Esophagus squamous epithelium (tissue), 5 donors: ENCODE data around the gene GRIN3B. TPM values are rescaled to one million over a fixed set of nuclear protein-coding genes. Genes with fewer than 3 reads are reported as not detected.

Source experiments
- DNase-seq: peaks from one replicate; lab custom pipeline; 2025; lab: John Stamatoyannopoulos, UW
- H3K27ac ChIP-seq, 4 donors: fragments of 200-600 bp; sonication (generic); one replicate each; pipeline ENCODE4 v1.5.1; 2016 to 2019; ENCODE audit warnings: mild to moderate bottlenecking in 1 of 4
- H3K27me3 ChIP-seq, 4 donors: fragments of 200-600 bp; sonication (generic); 1 replicate in 3 of 4; 2 replicates in 1 of 4; pipeline versions ENCODE4 v1.5.1 to v1.6.0; 2017 to 2021; ENCODE audit warnings: antibody characterized with exemption in 1 of 4
- H3K36me3 ChIP-seq, 3 donors: fragments of 200-600 bp; sonication (generic); one replicate each; pipeline ENCODE4 v1.5.1; 2016 to 2019
- H3K4me1 ChIP-seq, 3 donors: fragments of 200-600 bp; sonication (generic); one replicate each; pipeline ENCODE4 v1.5.1; 2017 to 2019
- H3K4me3 ChIP-seq, 4 donors: fragments of 200-600 bp; sonication (generic); 1 replicate in 3 of 4; 2 replicates in 1 of 4; pipeline ENCODE4 v1.5.1; 2016 to 2019; ENCODE audit warnings: mild to moderate bottlenecking in 2 of 4, moderate library complexity in 1 of 4
- H3K9me3 ChIP-seq, 3 donors: fragments of 200-600 bp; sonication (generic); one replicate each; pipeline ENCODE4 v1.5.1; 2016 to 2019
- CTCF ChIP-seq, 6 experiments: fragments of 450-650 bp in 4 of 6; fragments of 200-600 bp in 2 of 6; sonication (generic) in 2 of 6; IDR thresholded peaks; one replicate each; pipeline ENCODE4 v1.5.1; 2016 to 2019; ENCODE audit warnings: antibody characterized with exemption in 6 of 6, mild to moderate bottlenecking in 4 of 6, moderate library complexity in 4 of 6
- POLR2A ChIP-seq, 4 donors: fragments of 450-650 bp; IDR thresholded peaks; one replicate each; pipeline ENCODE4 v1.6.1; 2017; ENCODE audit warnings: antibody characterized with exemption in 4 of 4, mild to moderate bottlenecking in 4 of 4, moderate library complexity in 3 of 4
- WGBS, 2 donors: methylation state at CpG; one replicate each; pipeline ENCODE4 v1.1.5; 2018; 5-methylcytosine and 5-hydroxymethylcytosine counted together
- intact Hi-C: fragments of 100-400 bp; cut with DNase I; formaldehyde crosslinking; loops from one replicate; pipeline ENCODE4 v1.15.0; 2022
- total RNA-seq, 4 donors: library from RNA; depleted of rRNA; stranded (reverse); fragments of >200 nt; gene quantifications; one replicate each; pipeline ENCODE4 v1.1.0, GENCODE V29; 2016
- donor health status: DM: yes; HTN: yes; CAD: no.

The GRIN3B gene
- total RNA-seq, 4 donors from 2014 or later, result not detected

DNA sequence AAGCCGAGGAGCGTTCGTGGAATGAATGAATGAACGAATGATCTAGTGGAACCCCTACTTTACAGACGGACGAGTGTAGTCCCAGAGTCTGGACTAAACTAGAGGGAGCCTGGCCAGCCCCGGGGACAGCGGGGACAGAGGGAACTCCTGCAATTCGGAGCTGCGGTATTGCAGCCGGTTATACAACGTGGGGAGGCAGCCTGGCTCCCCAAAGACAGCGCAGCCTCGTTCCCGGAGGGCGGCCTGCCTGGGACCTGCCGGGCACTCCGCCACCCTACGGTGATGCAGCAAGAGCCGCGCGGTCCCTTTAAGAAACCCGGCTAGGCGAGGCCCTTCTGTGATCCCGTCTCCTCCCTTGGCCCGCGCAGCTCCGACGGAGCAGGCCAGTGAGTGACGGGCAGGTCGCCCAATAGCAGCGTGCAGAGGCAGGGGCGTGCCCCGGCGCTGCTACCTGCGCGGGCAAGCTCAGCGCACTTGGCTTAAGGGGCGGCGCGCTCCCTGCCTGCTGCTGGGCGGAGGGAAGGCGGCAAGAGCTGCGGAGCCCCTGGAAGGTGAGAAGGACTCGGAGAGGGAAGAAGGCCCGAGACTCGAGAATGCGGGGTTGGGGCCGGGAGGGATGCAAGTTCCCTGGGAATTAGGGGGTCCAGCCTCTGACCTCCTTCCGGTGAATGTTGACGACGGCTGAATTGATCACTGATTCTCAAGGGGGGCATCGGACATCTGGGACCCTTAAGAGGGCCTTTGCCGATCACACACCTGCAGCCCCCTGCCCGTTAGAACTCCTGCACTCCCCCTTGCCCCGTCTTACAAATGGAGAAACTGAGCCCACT lies 39.6 kb downstream of the GRIN3B start, which contains the start of gene ABCA7:
ABCA7 (plus strand) TSS at position 462 of the 830 bp plus-strand sequence. CDS start 1,255 bp downstream, outside the sequence.
- H3K4me3 ChIP-seq, result peak within 1 kb of the TSS; percentile 37 to 74 (median 59)
- peak; percentile 84 for DNase-seq
- intact Hi-C loops, result no loop called here
- no peaks in the 10 kb centered on the region for H3K9me3 ChIP-seq
- peaks cover 0 to 14% (median 0%) of the 10 kb centered on the region in 4 donors for H3K27me3 ChIP-seq
- peaks cover 33 to 64% (median 39%) of the 10 kb centered on the region in 3 donors for H3K4me1 ChIP-seq
- peaks cover 13 to 37% (median 17%) of the 10 kb centered on the region in 3 donors for H3K36me3 ChIP-seq
- TF ChIP-seq CTCF (IDR thresholded peaks at IDR 0.05) (peak in 2 of 6 experiments; percentile 4 to 30), POLR2A (IDR thresholded peaks at IDR 0.05) (peak in 2 of 4 donors; percentile 81 to 91)
- 0 to 6% methylated on average over 6 to 8 of the region's 56 CpGs for WGBS, 2 donors
- H3K27ac ChIP-seq, result peak within 1 kb of the TSS; percentile 81 to 83 (median 82)

DNA sequence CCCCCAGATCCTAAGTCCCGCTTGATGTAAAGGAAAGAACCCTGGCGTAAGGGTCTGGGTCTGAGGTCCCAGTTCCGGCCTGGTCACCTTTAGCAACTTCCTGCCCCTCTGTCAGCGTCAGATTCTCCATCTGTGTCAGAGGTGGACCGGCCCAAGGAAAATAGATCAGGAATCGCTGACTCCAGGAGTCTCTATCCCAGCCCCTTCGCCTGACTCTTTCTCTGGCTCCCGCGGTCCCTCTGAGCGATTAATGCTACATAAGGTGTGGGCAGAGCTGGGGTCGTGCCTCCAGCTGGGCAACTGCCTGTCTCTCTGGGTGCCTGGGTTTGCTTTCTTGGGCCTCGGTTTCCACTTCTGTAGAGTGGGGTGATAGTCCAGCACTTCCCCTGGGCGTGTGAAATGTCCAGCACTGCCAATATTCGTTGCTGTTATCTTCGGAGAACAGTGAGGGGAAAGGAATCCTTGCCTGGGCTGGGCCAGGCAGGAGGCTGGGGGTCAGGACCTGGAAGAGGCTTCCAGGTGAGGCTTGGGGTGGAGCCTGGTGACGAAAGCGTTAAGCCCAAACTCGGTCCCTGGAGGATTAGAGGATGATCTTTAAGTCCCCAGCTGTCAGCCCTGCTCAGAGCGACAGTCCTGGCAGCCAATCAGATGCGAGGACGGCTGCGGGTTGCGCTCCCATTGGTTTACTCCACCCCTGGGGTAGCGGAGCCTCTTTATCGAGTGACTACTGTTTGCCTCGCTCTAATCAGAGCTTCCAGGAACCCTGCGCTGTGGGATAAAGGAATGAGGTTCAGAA lies 40.5 kb downstream of the GRIN3B start:
- DNase-seq, result peak; percentile 55
- peaks cover 0 to 14% (median 0%) of the 10 kb centered on the region in 4 donors for H3K27me3 ChIP-seq
- no peaks in the 10 kb centered on the region for H3K9me3 ChIP-seq
- peak overlapping the region; percentile 37 to 74 (median 59) for H3K4me3 ChIP-seq
- 3% methylated on average over 12 to 13 of the region's 27 CpGs for WGBS, 2 donors
- TF ChIP-seq CTCF (IDR thresholded peaks at IDR 0.05), result no peak
- TF ChIP-seq POLR2A (IDR thresholded peaks at IDR 0.05), result peak in 1 of 4 donors; percentile 34
- H3K36me3 ChIP-seq, result peaks cover 13 to 29% (median 16%) of the 10 kb centered on the region in 3 donors
- peaks cover 33 to 64% (median 39%) of the 10 kb centered on the region in 3 donors for H3K4me1 ChIP-seq
- peak overlapping the region; percentile 81 to 83 (median 82) for H3K27ac ChIP-seq
- intact Hi-C loops, result no loop called here

DNA sequence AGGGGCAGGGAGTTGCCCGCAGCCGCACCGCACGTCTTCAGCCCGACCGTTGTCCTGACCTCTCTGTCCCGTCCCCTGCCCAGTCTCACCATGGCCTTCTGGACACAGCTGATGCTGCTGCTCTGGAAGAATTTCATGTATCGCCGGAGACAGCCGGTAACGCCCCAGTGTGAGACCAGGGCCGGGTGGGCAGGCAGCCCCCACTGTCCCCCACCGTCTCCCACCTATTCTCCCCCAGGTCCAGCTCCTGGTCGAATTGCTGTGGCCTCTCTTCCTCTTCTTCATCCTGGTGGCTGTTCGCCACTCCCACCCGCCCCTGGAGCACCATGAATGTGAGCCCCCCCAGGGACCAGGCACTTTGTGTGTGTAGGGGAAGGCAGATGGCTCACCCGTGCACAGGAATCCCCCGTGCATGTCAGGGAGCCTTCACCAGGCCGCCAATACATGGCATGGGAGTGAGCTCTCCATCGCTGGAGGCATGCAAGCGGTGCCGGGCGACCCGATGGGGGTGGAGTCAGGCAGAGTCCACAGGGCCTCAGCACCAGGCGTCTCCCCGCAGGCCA lies 41.1 kb downstream of the GRIN3B start:
- no peak for DNase-seq
- intact Hi-C loops, result no loop called here
- Histone ChIP-seq H3K9me3 (no peaks in the 10 kb centered on the region), H3K27ac (peak overlapping the region; percentile 63 to 83 (median 82)), H3K4me3 (peak overlapping the region; percentile 37 to 74 (median 59)), H3K27me3 (peaks cover 0 to 14% (median 0%) of the 10 kb centered on the region in 4 donors), H3K4me1 (peaks cover 33 to 64% (median 39%) of the 10 kb centered on the region in 3 donors), H3K36me3 (peaks cover 8 to 23% (median 9%) of the 10 kb centered on the region in 3 donors)
- TF ChIP-seq CTCF (IDR thresholded peaks at IDR 0.05) (no peak), POLR2A (IDR thresholded peaks at IDR 0.05) (no peak)
- WGBS, 2 donors, result 15 to 35% methylated on average over 8 to 9 of the region's 26 CpGs

- H3K4me1 ChIP-seq, result peaks cover 39 to 72% (median 46%) of the 10 kb centered on the region in 3 donors
- H3K4me3 ChIP-seq, result peak overlapping the region; percentile 7 to 74 (median 59)
- H3K9me3 ChIP-seq, result no peaks in the 10 kb centered on the region
- peak overlapping the region; percentile 63 to 83 (median 82) for H3K27ac ChIP-seq
- WGBS, 2 donors, result 24% methylated on average over 20 of the region's 43 CpGs; no CpG with 5 or more reads in 1 of the 2 donors
- intact Hi-C loops, result no loop called here
- DNase-seq, result no peak
- peaks cover 4 to 15% (median 6%) of the 10 kb centered on the region in 3 donors for H3K36me3 ChIP-seq
- TF ChIP-seq POLR2A (IDR thresholded peaks at IDR 0.05), result no peak
- TF ChIP-seq CTCF (IDR thresholded peaks at IDR 0.05), result no peak
- H3K27me3 ChIP-seq, result peaks cover 0 to 14% (median 0%) of the 10 kb centered on the region in 4 donors
Measured at GRCh38 chr19:1041835-1042685, 41.8 kb downstream of the GRIN3B start.
